ENCODE results near the gene TPBG. TPM values are rescaled to one million over a fixed set of nuclear protein-coding genes. Genes with fewer than 3 reads are reported as not detected.

The TPBG gene
- total and polyA plus RNA-seq, 2 of the 4 experiments (the other 2 are of a cell fraction) = 19.7 to 71.7 TPM

DNA sequence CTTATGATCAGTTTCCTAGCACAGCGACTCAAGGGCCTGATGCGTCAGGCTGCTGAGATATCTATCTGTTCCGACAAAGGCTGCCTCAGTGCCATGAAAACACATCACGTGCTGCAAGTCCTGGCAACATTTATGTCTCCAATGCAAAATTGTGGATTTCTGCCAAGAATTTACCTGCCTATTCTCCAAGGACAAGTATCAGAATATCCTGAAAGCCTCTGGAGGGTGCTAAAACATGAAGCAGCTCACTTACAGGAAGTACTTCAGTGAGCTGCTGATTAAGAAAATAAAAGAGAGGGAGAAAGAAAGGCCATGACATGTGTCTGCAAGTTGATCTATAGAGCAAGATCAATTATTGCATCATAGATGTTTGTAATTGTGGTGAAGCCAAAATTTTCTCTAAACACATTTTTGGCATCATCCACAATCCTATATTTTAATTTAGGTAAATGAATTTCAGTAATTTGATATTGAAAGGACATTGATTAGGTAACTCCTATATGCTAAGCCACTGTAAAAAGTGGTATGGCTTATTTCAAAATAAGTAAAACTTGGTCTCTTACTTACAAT is 25.8 kb upstream of the TPBG start:
- intact Hi-C loops (cut with micrococcal nuclease) = no loop called here
- Histone ChIP-seq H2BK20ac (ENCODE audit: low read depth, low read length) (no peak overlapping the region), H3K23ac (ENCODE audit: low read depth, low read length) (no peak overlapping the region), H3K4ac (ENCODE audit: low read depth, low read length) (no peak overlapping the region), H2BK15ac (ENCODE audit: low read depth, low read length) (no peak overlapping the region), H3K4me3 (ENCODE audit: insufficient read depth, low read depth, low read length) (no peak overlapping the region), H3K9ac (ENCODE audit: low read depth, low read length) (no peak overlapping the region), H2AK9ac (replicated peaks; ENCODE audit: low read depth, low read length, poor library complexity) (no peak overlapping the region), H4K20me1 (ENCODE audit: insufficient read depth, low read length) (no peaks in the 10 kb centered on the region), H3K14ac (replicated peaks; ENCODE audit: low read depth, low read length) (no peak overlapping the region), H2AK5ac (ENCODE audit: low read depth, low read length) (no peak overlapping the region), H3K9me3 (ENCODE audit: control insufficient read depth, insufficient read depth, low read length) (peaks cover 4% of the 10 kb centered on the region), H3K56ac (ENCODE audit: extremely low read depth, insufficient read depth, low read length) (no peak overlapping the region), H3K27me3 (ENCODE audit: control insufficient read depth, insufficient read depth, low read length) (peaks cover 2% of the 10 kb centered on the region), H4K8ac (ENCODE audit: low read depth in 2 of 2, low read length in 2 of 2) (no peak overlapping the region), H2BK5ac (ENCODE audit: low read depth, low read length, poor library complexity, severe bottlenecking) (no peak overlapping the region), H3K27ac (ENCODE audit: insufficient read depth, low read length) (no peak overlapping the region), H3K4me2 (ENCODE audit: low read depth, low read length) (no peak overlapping the region), H2BK120ac (ENCODE audit: low read depth, low read length) (no peak overlapping the region), H3K18ac (ENCODE audit: low read depth, low read length) (no peak overlapping the region), H4K5ac (ENCODE audit: low read depth, low read length) (no peak overlapping the region), H2AFZ (replicated peaks; ENCODE audit: low read length, poor library complexity) (no peak overlapping the region), H3K9me1 (ENCODE audit: insufficient read depth, low read length) (no peaks in the 10 kb centered on the region), H3K4me1 (ENCODE audit: control insufficient read depth, insufficient read depth, low read length) (no peaks in the 10 kb centered on the region), H3K36me3 (ENCODE audit: control insufficient read depth, insufficient read depth, low read length) (no peaks in the 10 kb centered on the region), H3K79me1 (ENCODE audit: low read depth in 1 of 2, low read length in 2 of 2) (no peaks in the 10 kb centered on the region), H4K91ac (ENCODE audit: insufficient read depth, low read depth, low read length) (no peak overlapping the region)
- BruUV-seq (replicated peaks) = no TSS peak
- in situ Hi-C loops (cut with MboI; ENCODE audit: low sequenced_read_pairs) = no loop called here
- DNase-seq = no peak
- CTCF ChIA-PET = no interaction called here
- TF ChIP-seq BHLHE40 (IDR thresholded peaks at IDR 0.05; ENCODE audit: low read depth, low read length) = no peak
- peak; percentile 77 for TF ChIP-seq CEBPB (IDR thresholded peaks at IDR 0.05; ENCODE audit: low read depth, low read length)
- POLR2A ChIA-PET (ENCODE audit: unreplicated experiment) = no interaction called here
- dilution Hi-C loops (cut with HindIII; ENCODE audit: low sequenced_read_pairs, unreplicated experiment) = no loop called here
- 74% methylated on average over 4 of the region's 4 CpGs; no CpG with 5 or more reads in 1 of the 2 experiments for WGBS, 2 experiments (ENCODE audit: extremely low coverage in 2 of 2, insufficient read length in 1 of 2)
- ATAC-seq (ENCODE audit: low read depth) = no peak
